K562 (cell line): Measurements from ENCODE around the gene ARHGEF17. TPM values are rescaled to one million over a fixed set of nuclear protein-coding genes. Genes with fewer than 3 reads are reported as not detected.
A peak's percentile ranks its signal among the peaks of the same experiment; 100 is the strongest.

Experiments used
- ATAC-seq: fragments of 200-7000 bp; cut with Tn5 transposase; 3 replicates; pipeline ENCODE4 v1.9.1; 2020; ENCODE audit warnings: moderate library complexity
- BruUV-seq: library from RNA; stranded (reverse); fragments of 400-500 nt; replicated peaks from 2 replicates; lab custom pipeline; 2021; lab: Mats Ljungman, UMichigan
- CTCF ChIA-PET: fragments of 300-600 bp; formaldehyde crosslinking; extraction: SDS; loops from one replicate; lab custom pipeline; 2021; ENCODE audit warnings: low intra/inter-chr PET ratio; lab: Yijun Ruan, JAX
- POLR2A ChIA-PET: fragments of 300-600, 350-650 bp; sonication (Branson Sonifier 250); formaldehyde crosslinking; extraction: SDS; loops from one replicate; lab custom pipeline; 2021; ENCODE audit warnings: antibody characterized with exemption, inconsistent platforms; lab: Yijun Ruan, JAX
- DNase-seq, 4 experiments: peaks; one replicate each; pipeline versions ENCODE4 v3.0.0 to v3.0.0-alpha.2; 2011 to 2018; ENCODE audit warnings: low spot score in 3 of 4, mixed read lengths in 3 of 4; ENCODE audit errors: extremely low read depth in 1 of 4
- FAIRE-seq: peaks from 2 replicates; lab custom pipeline; 2011; peaks lifted over from hg19 to GRCh38; lab: Jason Lieb, UNC
- H2AFZ ChIP-seq: 2 replicates; pipeline ENCODE4 v1.6.0; 2011; ENCODE audit warnings: low read depth, low read length, control low read depth, inconsistent platforms
- H3K27ac ChIP-seq: fragments of 200-600 bp; 3 replicates; pipeline ENCODE4 v1.8.0; 2011; ENCODE audit warnings: low read depth, mild to moderate bottlenecking, control low read depth, inconsistent platforms, low read length, moderate library complexity, mixed read lengths; ENCODE audit errors: extremely low read depth
- H3K27me3 ChIP-seq, 2 experiments: fragments of 300-600 bp in 1 of 2; 2 replicates in 1 of 2; 3 replicates in 1 of 2; pipeline versions ENCODE4 v1.6.0 to v1.8.0; 2011; ENCODE audit warnings: inconsistent platforms in 2 of 2, low read length in 2 of 2, mild to moderate bottlenecking in 1 of 2, mixed read lengths in 1 of 2, moderate library complexity in 1 of 2; ENCODE audit not compliant: control insufficient read depth in 2 of 2, insufficient read depth in 2 of 2
- H3K36me3 ChIP-seq: fragments of 300-600 bp; 3 replicates; pipeline ENCODE4 v1.8.0; 2011; ENCODE audit warnings: mild to moderate bottlenecking, low read length, inconsistent platforms; ENCODE audit not compliant: control insufficient read depth, insufficient read depth
- H3K4me1 ChIP-seq, 2 experiments: fragments of 200-600 bp in 1 of 2; replicated peaks in 1 of 2; 2 replicates in 1 of 2; 3 replicates in 1 of 2; pipeline versions ENCODE4 v1.5.1 to v1.8.0; 2011; ENCODE audit warnings: inconsistent platforms in 2 of 2, low read length in 2 of 2, mild to moderate bottlenecking in 1 of 2, mixed read lengths in 1 of 2, moderate library complexity in 1 of 2; ENCODE audit not compliant: control insufficient read depth in 2 of 2, insufficient read depth in 2 of 2
- H3K4me2 ChIP-seq: 2 replicates; pipeline ENCODE4 v1.6.1; 2011; ENCODE audit warnings: low read length, control low read depth, inconsistent platforms, mixed read lengths; ENCODE audit not compliant: insufficient read depth
- H3K4me3 ChIP-seq: fragments of 200-600 bp; sonication (generic), shearing (Covaris generic); 2 replicates; pipeline ENCODE4 v1.5.1; 2016; ENCODE audit warnings: control low read depth, inconsistent platforms
- H3K79me2 ChIP-seq: fragments of 200-600 bp; 3 replicates; pipeline ENCODE4 v1.8.0; 2011; ENCODE audit warnings: low read length, inconsistent platforms; ENCODE audit not compliant: control insufficient read depth, insufficient read depth
- H3K9ac ChIP-seq, 2 experiments: 2 replicates each; pipeline versions ENCODE4 v1.6.0 to v1.6.1; 2011; ENCODE audit warnings: low read depth in 2 of 2, low read length in 2 of 2, control low read depth in 1 of 2, inconsistent platforms in 1 of 2, mild to moderate bottlenecking in 1 of 2, mixed read lengths in 1 of 2; ENCODE audit not compliant: insufficient read depth in 1 of 2
- H3K9me1 ChIP-seq: one replicate; pipeline ENCODE4 v1.6.0; 2011; ENCODE audit warnings: inconsistent platforms, mild to moderate bottlenecking, low read length, moderate library complexity; ENCODE audit not compliant: control insufficient read depth, insufficient read depth
- H3K9me3 ChIP-seq: replicated peaks from 2 replicates; pipeline ENCODE4 v1.5.1; 2011; ENCODE audit warnings: low read depth, low read length, inconsistent platforms; ENCODE audit not compliant: control insufficient read depth, insufficient read depth
- H4K20me1 ChIP-seq: replicated peaks from 2 replicates; pipeline ENCODE4 v1.6.1; 2011; ENCODE audit warnings: low read length, inconsistent platforms, mixed read lengths; ENCODE audit not compliant: control insufficient read depth, insufficient read depth
- CBFA2T3 ChIP-seq: fragments of 450-650 bp; IDR thresholded peaks from 2 replicates; pipeline ENCODE4 v1.6.1; 2017
- KLF13 ChIP-seq: fragments of 450-650 bp; IDR thresholded peaks from 2 replicates; pipeline ENCODE4 v1.6.1; 2016; ENCODE audit warnings: missing genetic modification characterization, low read depth, mild to moderate bottlenecking, missing compliant biosample characterization, moderate library complexity, borderline replicate concordance
- NCOA4 ChIP-seq: fragments of 450-650 bp; IDR thresholded peaks from 2 replicates; pipeline ENCODE4 v1.6.1; 2018; ENCODE audit warnings: mild to moderate bottlenecking; ENCODE audit not compliant: partially characterized antibody
- RBFOX2 ChIP-seq: fragments of 200-400 bp; formaldehyde crosslinking; IDR thresholded peaks from 2 replicates; pipeline ENCODE4 v1.6.1; 2017; ENCODE audit warnings: low read depth, mild to moderate bottlenecking, low read length, moderate library complexity
- SIX5 ChIP-seq, 2 experiments: IDR thresholded peaks; 2 replicates each; pipeline ENCODE4 v1.6.1; 2011; ENCODE audit warnings: low read length in 2 of 2, borderline replicate concordance in 1 of 2, low read depth in 1 of 2, mild to moderate bottlenecking in 1 of 2, moderate library complexity in 1 of 2; ENCODE audit not compliant: insufficient read depth in 1 of 2
- TAF15 ChIP-seq: fragments of 200-400 bp; formaldehyde crosslinking; IDR thresholded peaks from 2 replicates; pipeline ENCODE4 v1.6.1; 2017; ENCODE audit warnings: mild to moderate bottlenecking, low read depth, low read length, moderate library complexity
- TCFL5 ChIP-seq: fragments of 250-450 bp; sonication (Bioruptor Pico); conservative IDR thresholded peaks from 2 replicates; pipeline ENCODE4 v1.6.1; 2021; ENCODE audit warnings: mild to moderate bottlenecking, moderate library complexity, matching md5 sums
- WGBS: fragments of 100-300 bp; shearing (Covaris generic); methylation state at CpG from one replicate; pipeline ENCODE4 v1.1.6; 2016; ENCODE audit warnings: low coverage, mixed read lengths; ENCODE audit not compliant: insufficient coverage; ENCODE audit errors: missing lambda C conversion rate; 5-methylcytosine and 5-hydroxymethylcytosine counted together
- in situ Hi-C: fragments of 300-500 bp; cut with MboI; formaldehyde crosslinking; loops from 4 replicates; pipeline ENCODE4 v1.15.0; 2018; ENCODE audit warnings: inconsistent platforms, mixed read lengths
- intact Hi-C: fragments of 100-400 bp; cut with micrococcal nuclease; formaldehyde crosslinking; loops from 2 replicates; pipeline ENCODE4 v1.14.2; 2022
- polyA plus RNA-seq, 8 experiments: library from polyadenylated mRNA; depleted of rRNA in 4 of 8; stranded (reverse) in 5 of 8; unstranded in 3 of 8; fragments of >200 nt; fragmentation: Nextera tagmentation in 2 of 8; fragmentation: Illumina TruSeq in 1 of 8; extraction: Ambion mirVana in 2 of 8; extraction: Trizol in 1 of 8; gene quantifications; 2 replicates each; pipeline versions ENCODE4 v1.2.1 to v1.2.3, GENCODE V29; 2011 to 2014; ENCODE audit warnings: inconsistent platforms in 1 of 8, missing spikeins in 1 of 8
- total RNA-seq, 7 experiments: library from RNA; depleted of rRNA in 6 of 7; stranded (reverse); fragments of >200 nt in 6 of 7; fragmentation: Illumina TruSeq in 2 of 7; extraction: Trizol in 2 of 7; gene quantifications; 2 replicates each; pipeline versions ENCODE4 v1.2.1 to v1.2.3, GENCODE V29; 2011 to 2021; ENCODE audit warnings: low replicate concordance in 1 of 7

ARHGEF17 gene
- total and polyA plus RNA-seq, 9 of the 15 experiments (the other 6 are each of a cell fraction or from before 2014, with no cell fraction given) = 0.04 to 0.68 (median 0.10) TPM; not detected in 2

DNA sequence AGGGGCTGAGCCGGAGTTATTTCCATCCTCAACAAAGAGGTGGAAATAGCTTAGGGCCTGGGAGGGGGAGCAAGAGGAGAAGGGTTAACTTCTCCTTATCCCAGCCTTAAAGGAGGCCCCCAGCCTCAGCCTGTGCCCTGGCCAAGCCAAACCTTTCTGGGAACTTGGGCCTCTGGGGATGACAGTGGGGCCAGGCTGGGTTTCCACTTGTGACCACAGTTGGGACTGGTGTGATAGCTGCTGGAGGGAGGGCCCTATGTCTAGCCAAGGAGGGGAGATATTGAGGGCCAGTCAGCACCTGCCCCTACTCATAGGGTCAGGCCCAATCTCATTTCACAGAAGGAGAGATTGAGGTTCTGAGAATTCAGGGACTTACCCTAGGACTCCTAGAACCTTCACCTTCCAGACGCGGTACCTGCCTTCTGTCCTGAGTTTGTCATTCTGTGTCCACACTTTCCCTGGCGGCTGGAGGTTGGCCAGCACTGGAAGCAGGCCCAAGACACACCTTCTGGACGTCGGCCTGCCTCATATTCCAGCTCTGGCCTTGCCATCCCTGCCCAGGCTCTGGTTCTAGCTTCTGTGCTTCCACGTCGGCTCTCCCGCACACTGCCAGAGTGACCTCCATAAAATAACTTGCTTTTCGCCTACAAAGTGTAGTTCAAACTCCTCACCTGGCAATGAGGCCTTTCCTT lies 71.3 kb downstream of the ARHGEF17 start:
- no peaks in the 10 kb centered on the region for H3K9me3 ChIP-seq
- peaks cover 79% of the 10 kb centered on the region for H3K79me2 ChIP-seq
- peaks cover 12% of the 10 kb centered on the region; the same call in 2 of the 3 replicates for H3K36me3 ChIP-seq
- peak overlapping the region in 1 of 2 experiments; percentile 79; a peak in 2 of 4 replicates for H3K9ac ChIP-seq
- FAIRE-seq (no peak), DNase-seq (peak in 3 of 4 experiments; percentile 19 to 48 (median 43)), ATAC-seq (no peak)
- H3K27me3 ChIP-seq = no peaks in the 10 kb centered on the region
- in situ Hi-C loops = no loop called here
- no peak overlapping the region; the same call in 1 of the 2 replicates for H3K4me2 ChIP-seq
- TF ChIP-seq NCOA4 (no peak), TCFL5 (CRISPR knock-in tag) (no peak), CBFA2T3 (0 out of 2 replicates have a peak, but pooled peaks have one; percentile 8), TAF15 (no peak)
- ChIA-PET POLR2A (interaction anchor here (0.5 to 1.6 kb wide), 7 partner anchors 9 to 558 kb away, joined by 3 to 6 read pairs (median 3); no protein-coding TSS in a partner anchor), CTCF (no interaction called here)
- 63% methylated on average over 10 of the region's 10 CpGs for WGBS
- intact Hi-C loops = loop anchor here (5.0 kb wide), 1 partner anchor 72 kb away; the partner anchor contains the start of gene ARHGEF17
- no peak overlapping the region for H3K4me3 ChIP-seq
- peaks cover 41 to 89% of the 10 kb centered on the region in 2 experiments for H3K4me1 ChIP-seq
- BruUV-seq = no TSS peak
- H2AFZ ChIP-seq = no peak overlapping the region
- peaks cover 48% of the 10 kb centered on the region for H4K20me1 ChIP-seq
- H3K9me1 ChIP-seq = peaks cover 24% of the 10 kb centered on the region
- no peak overlapping the region for H3K27ac ChIP-seq

DNA sequence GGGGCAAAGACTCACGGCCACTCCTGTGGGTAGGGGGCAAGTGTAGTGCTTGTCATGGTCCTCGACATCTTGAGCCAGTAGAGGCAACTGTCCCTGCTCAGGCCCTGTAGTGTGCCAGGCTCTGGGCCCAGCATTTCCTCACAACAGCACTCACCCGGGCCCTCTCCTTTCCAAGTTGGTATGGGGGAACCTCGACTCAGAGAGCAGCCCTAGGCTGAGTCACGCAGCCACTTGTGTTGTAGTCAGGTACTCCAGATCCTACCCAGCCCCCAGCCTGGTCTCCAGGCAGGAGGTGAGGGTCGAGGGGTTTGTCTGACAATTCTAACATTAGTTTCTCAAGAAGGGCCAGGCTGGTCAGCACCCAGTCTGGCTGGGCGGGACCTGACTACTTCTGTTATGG lies 72.3 kb downstream of the ARHGEF17 start:
- intact Hi-C loops = no loop called here
- Histone ChIP-seq H3K27me3 (no peaks in the 10 kb centered on the region), H3K9me1 (peaks cover 24% of the 10 kb centered on the region), H3K27ac (no peak overlapping the region), H3K4me3 (no peak overlapping the region), H3K4me1 (peaks cover 51 to 95% of the 10 kb centered on the region in 2 experiments), H3K9ac (peak overlapping the region in 1 of 2 experiments; percentile 75; a peak in 2 of 4 replicates), H3K79me2 (peaks cover 89% of the 10 kb centered on the region), H4K20me1 (peaks cover 55% of the 10 kb centered on the region), H3K4me2 (no peak overlapping the region), H2AFZ (no peak overlapping the region), H3K9me3 (no peaks in the 10 kb centered on the region), H3K36me3 (peaks cover 17% of the 10 kb centered on the region; the same call in 2 of the 3 replicates)
- ChIA-PET CTCF (no interaction called here), POLR2A (interaction anchor here (1.2 to 1.6 kb wide), 2 partner anchors 13 to 15 kb away, joined by 4 to 6 read pairs; no protein-coding TSS in a partner anchor)
- 72% methylated on average over 7 of the region's 7 CpGs for WGBS
- in situ Hi-C loops = no loop called here
- no TSS peak for BruUV-seq
- TF ChIP-seq SIX5 (IDR thresholded peaks at IDR 0.05; ENCODE audit: borderline replicate concordance in 1 of 2, insufficient read depth in 1 of 2, low read depth in 1 of 2, low read length in 2 of 2) (no peak), RBFOX2 (0 out of 2 replicates have a peak, but pooled peaks have one; percentile 20), KLF13 (no peak)
- FAIRE-seq (no peak), ATAC-seq (no peak), DNase-seq (no peak)
